Liver (tissue), 9 donors: ENCODE results near the gene TMEM120B. TPM values are rescaled to one million over a fixed set of nuclear protein-coding genes. Genes with fewer than 3 reads are reported as not detected.

Experiments
- DNase-seq: peaks from one replicate; pipeline ENCODE4 v3.0.0-alpha.2; 2017; ENCODE audit warnings: low spot score
- H3K27ac ChIP-seq, 2 donors: one replicate each; pipeline ENCODE4 v1.7.0; 2013; ENCODE audit warnings: inconsistent platforms in 2 of 2, low read length in 2 of 2, control low read depth in 1 of 2, low read depth in 1 of 2, mild to moderate bottlenecking in 1 of 2
- H3K27me3 ChIP-seq, 4 donors: one replicate each; pipeline versions ENCODE4 v1.6.1 to v1.7.0; 2013; ENCODE audit warnings: low read length in 3 of 4, inconsistent platforms in 1 of 4, mild to moderate bottlenecking in 1 of 4, moderate library complexity in 1 of 4; ENCODE audit not compliant: control insufficient read depth in 4 of 4, insufficient read depth in 4 of 4
- H3K36me3 ChIP-seq, 4 donors: one replicate each; pipeline versions ENCODE4 v1.6.1 to v1.7.0; 2013; ENCODE audit warnings: low read length in 3 of 4, mild to moderate bottlenecking in 3 of 4, low read depth in 1 of 4, moderate library complexity in 1 of 4; ENCODE audit not compliant: control insufficient read depth in 4 of 4, insufficient read depth in 3 of 4
- H3K4me1 ChIP-seq, 4 donors: one replicate each; pipeline versions ENCODE4 v1.6.1 to v1.7.0; 2013; ENCODE audit warnings: low read length in 3 of 4, mild to moderate bottlenecking in 3 of 4, moderate library complexity in 1 of 4; ENCODE audit not compliant: control insufficient read depth in 4 of 4, insufficient read depth in 4 of 4
- H3K4me3 ChIP-seq, 3 donors: one replicate each; pipeline versions ENCODE4 v1.6.1 to v1.7.0; 2013; ENCODE audit warnings: low read length in 3 of 3, control low read depth in 1 of 3, low read depth in 1 of 3, mild to moderate bottlenecking in 1 of 3
- H3K9ac ChIP-seq, 2 donors: one replicate each; pipeline ENCODE4 v1.7.0; 2013; ENCODE audit warnings: low read length in 2 of 2, mild to moderate bottlenecking in 2 of 2, moderate library complexity in 2 of 2, control low read depth in 1 of 2, low read depth in 1 of 2
- H3K9me3 ChIP-seq, 4 donors: one replicate each; pipeline versions ENCODE4 v1.6.1 to v1.7.0; 2013; ENCODE audit warnings: low read length in 3 of 4; ENCODE audit not compliant: control insufficient read depth in 4 of 4
- EGR1 ChIP-seq, 2 donors: IDR thresholded peaks; 2 replicates each; pipeline ENCODE4 v1.6.1; 2016 to 2018; ENCODE audit warnings: antibody characterized with exemption in 2 of 2, low read depth in 2 of 2
- FOXA1 ChIP-seq: IDR thresholded peaks from 2 replicates; pipeline ENCODE4 v1.6.1; 2016; ENCODE audit warnings: antibody characterized with exemption
- FOXA2 ChIP-seq: IDR thresholded peaks from 2 replicates; pipeline ENCODE4 v1.6.1; 2016; ENCODE audit warnings: antibody characterized with exemption
- GABPA ChIP-seq, 2 donors: IDR thresholded peaks in 1 of 2; conservative IDR thresholded peaks in 1 of 2; 2 replicates each; pipeline ENCODE4 v1.6.1; 2016; ENCODE audit warnings: antibody characterized with exemption in 2 of 2, mild to moderate bottlenecking in 1 of 2, moderate library complexity in 1 of 2
- HNF4A ChIP-seq, 2 donors: conservative IDR thresholded peaks; 2 replicates each; pipeline ENCODE4 v1.6.1; 2016; ENCODE audit warnings: antibody characterized with exemption in 2 of 2, mild to moderate bottlenecking in 2 of 2
- HNF4G ChIP-seq: IDR thresholded peaks from 2 replicates; pipeline ENCODE4 v1.6.1; 2016; ENCODE audit warnings: antibody characterized with exemption
- JUND ChIP-seq, 2 donors: IDR thresholded peaks; 2 replicates each; pipeline ENCODE4 v1.6.1; 2016; ENCODE audit warnings: antibody characterized with exemption in 2 of 2
- NR2F2 ChIP-seq: IDR thresholded peaks from 2 replicates; pipeline ENCODE4 v1.6.1; 2016; ENCODE audit warnings: antibody characterized with exemption
- RAD21 ChIP-seq, 2 donors: IDR thresholded peaks; 2 replicates each; pipeline ENCODE4 v1.6.1; 2016; ENCODE audit warnings: antibody characterized with exemption in 2 of 2, mild to moderate bottlenecking in 2 of 2
- RXRA ChIP-seq, 2 donors: IDR thresholded peaks; 2 replicates each; pipeline ENCODE4 v1.6.1; 2017 to 2018; ENCODE audit warnings: antibody characterized with exemption in 2 of 2, mild to moderate bottlenecking in 1 of 2
- SP1 ChIP-seq: IDR thresholded peaks from 2 replicates; pipeline ENCODE4 v1.6.1; 2018; ENCODE audit warnings: antibody characterized with exemption, mild to moderate bottlenecking
- TAF1 ChIP-seq: conservative IDR thresholded peaks from 2 replicates; pipeline ENCODE4 v1.6.1; 2016; ENCODE audit warnings: antibody characterized with exemption, mild to moderate bottlenecking
- YY1 ChIP-seq: IDR thresholded peaks from 2 replicates; pipeline ENCODE4 v1.6.1; 2016; ENCODE audit warnings: antibody characterized with exemption, mild to moderate bottlenecking
- WGBS: extraction: QIAGEN DNeasy Blood & Tissue Kit; methylation state at CpG from one replicate; pipeline ENCODE4 v1.1.7; 2013; 5-methylcytosine and 5-hydroxymethylcytosine counted together
- polyA plus RNA-seq, 2 donors: library from polyadenylated mRNA; stranded (reverse) in 1 of 2; unstranded in 1 of 2; fragments of 200-250 nt in 1 of 2; fragments of >200 nt in 1 of 2; fragmentation: Nextera tagmentation in 1 of 2; extraction: Ambion mirVana in 1 of 2; gene quantifications; one replicate each; pipeline versions ENCODE4 v1.2.1 to v1.2.3, GENCODE V29; 2013 to 2015
- total RNA-seq, 2 donors: library from RNA; depleted of rRNA; stranded (reverse); fragments of >200 nt; gene quantifications; one replicate each; pipeline ENCODE4 v1.2.3, GENCODE V29; 2014
- TF ChIP-seq, protein P1 (sequence below): IDR thresholded peaks from 2 replicates; pipeline ENCODE4 v1.6.1; 2016; ENCODE audit warnings: antibody characterized with exemption
- TF ChIP-seq, protein P2 (sequence below): fragments of 150-350 bp; IDR thresholded peaks from 2 replicates; pipeline ENCODE4 v1.5.1; 2017; ENCODE audit warnings: improper control_type of control experiment, low read depth, low read length; ENCODE audit not compliant: missing input control
- TF ChIP-seq, protein P3 (sequence below): IDR thresholded peaks from 2 replicates; pipeline ENCODE4 v1.6.1; 2016; ENCODE audit warnings: antibody characterized with exemption
- TF ChIP-seq, protein P4 (sequence below): IDR thresholded peaks from 2 replicates; pipeline ENCODE4 v1.6.1; 2016; ENCODE audit warnings: antibody characterized with exemption, mild to moderate bottlenecking
- TF ChIP-seq, protein P5 (sequence below): IDR thresholded peaks from 2 replicates; pipeline ENCODE4 v1.6.1; 2016; ENCODE audit warnings: antibody characterized with exemption
- donor health status: healthy.
- donor health status: healthy.
- donor health status: healthy.
- donor health status: healthy.
- donor health status: healthy.

TMEM120B gene
- total and polyA plus RNA-seq, 4 donors = 1.6 to 9.2 (median 3.4) TPM

DNA sequence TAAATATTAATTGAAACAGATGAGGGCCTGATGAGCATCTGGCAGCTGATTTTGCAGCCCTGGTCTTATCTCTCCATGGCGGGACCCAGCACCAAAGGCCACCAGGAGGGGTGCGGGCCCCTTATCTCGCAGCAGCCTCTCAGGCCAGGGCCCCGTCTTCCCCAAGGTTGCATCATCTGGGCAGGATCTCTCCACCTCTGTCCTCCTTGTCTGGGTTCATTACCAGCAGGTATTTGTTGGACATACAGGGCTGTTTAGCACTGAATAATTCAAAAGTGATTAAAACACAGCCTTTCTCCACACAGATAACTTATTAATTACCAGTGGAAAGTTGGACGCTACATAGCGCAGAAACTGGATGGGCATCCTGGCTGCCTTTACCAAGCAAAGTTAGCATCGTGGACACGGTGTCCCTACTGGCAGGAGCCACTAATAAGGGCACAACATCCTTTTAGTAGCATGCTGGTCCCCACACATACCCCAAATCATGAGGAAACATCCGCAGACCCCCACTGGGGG is 25.8 kb downstream of the TMEM120B start:
- peak; percentile 77 for DNase-seq
- Histone ChIP-seq H3K4me3 (no peak overlapping the region), H3K36me3 (no peaks in the 10 kb centered on the region), H3K27ac (no peak overlapping the region), H3K9me3 (no peaks in the 10 kb centered on the region), H3K9ac (no peak overlapping the region), H3K27me3 (no peaks in the 10 kb centered on the region), H3K4me1 (no peaks in the 10 kb centered on the region)
- WGBS = 92% methylated on average over 9 of the region's 9 CpGs
- TF ChIP-seq, protein P1, sequence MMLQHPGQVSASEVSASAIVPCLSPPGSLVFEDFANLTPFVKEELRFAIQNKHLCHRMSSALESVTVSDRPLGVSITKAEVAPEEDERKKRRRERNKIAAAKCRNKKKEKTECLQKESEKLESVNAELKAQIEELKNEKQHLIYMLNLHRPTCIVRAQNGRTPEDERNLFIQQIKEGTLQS = no peak
- TF ChIP-seq TAF1 (no peak), RAD21 (IDR thresholded peaks at IDR 0.05) (no peak), GABPA (IDR thresholded peaks at IDR 0.05 in 1 of 2, conservative IDR thresholded peaks at IDR 0.05 in 1 of 2) (no peak), SP1 (no peak), EGR1 (IDR thresholded peaks at IDR 0.05; ENCODE audit: low read depth in 2 of 2) (no peak), HNF4G (no peak), FOXA1 (no peak), YY1 (no peak), HNF4A (conservative IDR thresholded peaks at IDR 0.05) (no peak), NR2F2 (no peak), FOXA2 (no peak), JUND (IDR thresholded peaks at IDR 0.05) (no peak)
- TF ChIP-seq, protein P2, sequence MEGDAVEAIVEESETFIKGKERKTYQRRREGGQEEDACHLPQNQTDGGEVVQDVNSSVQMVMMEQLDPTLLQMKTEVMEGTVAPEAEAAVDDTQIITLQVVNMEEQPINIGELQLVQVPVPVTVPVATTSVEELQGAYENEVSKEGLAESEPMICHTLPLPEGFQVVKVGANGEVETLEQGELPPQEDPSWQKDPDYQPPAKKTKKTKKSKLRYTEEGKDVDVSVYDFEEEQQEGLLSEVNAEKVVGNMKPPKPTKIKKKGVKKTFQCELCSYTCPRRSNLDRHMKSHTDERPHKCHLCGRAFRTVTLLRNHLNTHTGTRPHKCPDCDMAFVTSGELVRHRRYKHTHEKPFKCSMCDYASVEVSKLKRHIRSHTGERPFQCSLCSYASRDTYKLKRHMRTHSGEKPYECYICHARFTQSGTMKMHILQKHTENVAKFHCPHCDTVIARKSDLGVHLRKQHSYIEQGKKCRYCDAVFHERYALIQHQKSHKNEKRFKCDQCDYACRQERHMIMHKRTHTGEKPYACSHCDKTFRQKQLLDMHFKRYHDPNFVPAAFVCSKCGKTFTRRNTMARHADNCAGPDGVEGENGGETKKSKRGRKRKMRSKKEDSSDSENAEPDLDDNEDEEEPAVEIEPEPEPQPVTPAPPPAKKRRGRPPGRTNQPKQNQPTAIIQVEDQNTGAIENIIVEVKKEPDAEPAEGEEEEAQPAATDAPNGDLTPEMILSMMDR = no peak
- TF ChIP-seq, protein P3, sequence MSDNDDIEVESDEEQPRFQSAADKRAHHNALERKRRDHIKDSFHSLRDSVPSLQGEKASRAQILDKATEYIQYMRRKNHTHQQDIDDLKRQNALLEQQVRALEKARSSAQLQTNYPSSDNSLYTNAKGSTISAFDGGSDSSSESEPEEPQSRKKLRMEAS = no peak
- TF ChIP-seq, protein P4, sequence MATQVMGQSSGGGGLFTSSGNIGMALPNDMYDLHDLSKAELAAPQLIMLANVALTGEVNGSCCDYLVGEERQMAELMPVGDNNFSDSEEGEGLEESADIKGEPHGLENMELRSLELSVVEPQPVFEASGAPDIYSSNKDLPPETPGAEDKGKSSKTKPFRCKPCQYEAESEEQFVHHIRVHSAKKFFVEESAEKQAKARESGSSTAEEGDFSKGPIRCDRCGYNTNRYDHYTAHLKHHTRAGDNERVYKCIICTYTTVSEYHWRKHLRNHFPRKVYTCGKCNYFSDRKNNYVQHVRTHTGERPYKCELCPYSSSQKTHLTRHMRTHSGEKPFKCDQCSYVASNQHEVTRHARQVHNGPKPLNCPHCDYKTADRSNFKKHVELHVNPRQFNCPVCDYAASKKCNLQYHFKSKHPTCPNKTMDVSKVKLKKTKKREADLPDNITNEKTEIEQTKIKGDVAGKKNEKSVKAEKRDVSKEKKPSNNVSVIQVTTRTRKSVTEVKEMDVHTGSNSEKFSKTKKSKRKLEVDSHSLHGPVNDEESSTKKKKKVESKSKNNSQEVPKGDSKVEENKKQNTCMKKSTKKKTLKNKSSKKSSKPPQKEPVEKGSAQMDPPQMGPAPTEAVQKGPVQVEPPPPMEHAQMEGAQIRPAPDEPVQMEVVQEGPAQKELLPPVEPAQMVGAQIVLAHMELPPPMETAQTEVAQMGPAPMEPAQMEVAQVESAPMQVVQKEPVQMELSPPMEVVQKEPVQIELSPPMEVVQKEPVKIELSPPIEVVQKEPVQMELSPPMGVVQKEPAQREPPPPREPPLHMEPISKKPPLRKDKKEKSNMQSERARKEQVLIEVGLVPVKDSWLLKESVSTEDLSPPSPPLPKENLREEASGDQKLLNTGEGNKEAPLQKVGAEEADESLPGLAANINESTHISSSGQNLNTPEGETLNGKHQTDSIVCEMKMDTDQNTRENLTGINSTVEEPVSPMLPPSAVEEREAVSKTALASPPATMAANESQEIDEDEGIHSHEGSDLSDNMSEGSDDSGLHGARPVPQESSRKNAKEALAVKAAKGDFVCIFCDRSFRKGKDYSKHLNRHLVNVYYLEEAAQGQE = no peak

DNA sequence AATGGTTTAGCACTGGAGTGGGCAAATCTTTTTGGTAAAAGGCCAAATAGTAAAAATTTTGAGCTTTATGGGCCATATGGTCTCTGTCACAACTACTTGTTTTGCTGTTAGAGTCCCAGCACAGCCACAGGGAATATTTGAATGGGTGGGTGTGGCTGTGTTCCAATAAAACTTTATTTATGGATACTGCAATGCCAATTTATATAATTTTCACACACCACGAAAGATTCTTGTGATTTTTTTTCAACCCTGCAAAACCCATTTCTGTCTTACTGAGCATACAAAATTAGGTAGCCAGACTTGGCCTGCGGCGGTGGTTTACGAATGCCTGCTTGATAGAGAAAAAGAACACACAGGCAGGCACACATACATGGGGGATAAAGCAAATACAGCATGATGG is 28.3 kb downstream of the TMEM120B start:
- WGBS = 97% methylated on average over 4 of the region's 4 CpGs
- no peak overlapping the region for H3K4me3 ChIP-seq
- H3K27me3 ChIP-seq = no peaks in the 10 kb centered on the region
- no peak for DNase-seq
- H3K4me1 ChIP-seq = no peaks in the 10 kb centered on the region
- H3K27ac ChIP-seq = no peak overlapping the region
- TF ChIP-seq JUND (IDR thresholded peaks at IDR 0.05) = no peak
- TF ChIP-seq, protein P5, sequence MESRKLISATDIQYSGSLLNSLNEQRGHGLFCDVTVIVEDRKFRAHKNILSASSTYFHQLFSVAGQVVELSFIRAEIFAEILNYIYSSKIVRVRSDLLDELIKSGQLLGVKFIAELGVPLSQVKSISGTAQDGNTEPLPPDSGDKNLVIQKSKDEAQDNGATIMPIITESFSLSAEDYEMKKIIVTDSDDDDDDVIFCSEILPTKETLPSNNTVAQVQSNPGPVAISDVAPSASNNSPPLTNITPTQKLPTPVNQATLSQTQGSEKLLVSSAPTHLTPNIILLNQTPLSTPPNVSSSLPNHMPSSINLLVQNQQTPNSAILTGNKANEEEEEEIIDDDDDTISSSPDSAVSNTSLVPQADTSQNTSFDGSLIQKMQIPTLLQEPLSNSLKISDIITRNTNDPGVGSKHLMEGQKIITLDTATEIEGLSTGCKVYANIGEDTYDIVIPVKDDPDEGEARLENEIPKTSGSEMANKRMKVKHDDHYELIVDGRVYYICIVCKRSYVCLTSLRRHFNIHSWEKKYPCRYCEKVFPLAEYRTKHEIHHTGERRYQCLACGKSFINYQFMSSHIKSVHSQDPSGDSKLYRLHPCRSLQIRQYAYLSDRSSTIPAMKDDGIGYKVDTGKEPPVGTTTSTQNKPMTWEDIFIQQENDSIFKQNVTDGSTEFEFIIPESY = no peak
- TF ChIP-seq, protein P3 = no peak
- no peak for TF ChIP-seq EGR1 (IDR thresholded peaks at IDR 0.05; ENCODE audit: low read depth in 2 of 2)
- TF ChIP-seq, protein P1 = no peak
- no peak for TF ChIP-seq FOXA2
- no peak for TF ChIP-seq HNF4A (conservative IDR thresholded peaks at IDR 0.05)
- no peak for TF ChIP-seq FOXA1
- no peak for TF ChIP-seq NR2F2
- TF ChIP-seq RXRA (IDR thresholded peaks at IDR 0.05) = no peak
- TF ChIP-seq GABPA (IDR thresholded peaks at IDR 0.05 in 1 of 2, conservative IDR thresholded peaks at IDR 0.05 in 1 of 2) = no peak
- no peak for TF ChIP-seq TAF1
- no peaks in the 10 kb centered on the region for H3K9me3 ChIP-seq
- H3K36me3 ChIP-seq = peaks cover 0 to 2% (median 0%) of the 10 kb centered on the region in 4 donors
- no peak overlapping the region for H3K9ac ChIP-seq
